HG02840 (cell line): ENCODE results near the gene IL5.
"Not testable (repeated sequence)": the region's sequence is repeated elsewhere in the genome, so short reads cannot be mapped to it uniquely, and the experiment has no call there.

ENCODE experiments used
- ATAC-seq: cut with Tn5 transposase; IDR thresholded peaks from one replicate; pipeline ENCODE4 v1.9.1; 2021; ENCODE audit warnings: mild to moderate bottlenecking, moderate library complexity, moderate number of reproducible peaks; ENCODE audit not compliant: unreplicated experiment, low FRiP score

IL5 gene

DNA sequence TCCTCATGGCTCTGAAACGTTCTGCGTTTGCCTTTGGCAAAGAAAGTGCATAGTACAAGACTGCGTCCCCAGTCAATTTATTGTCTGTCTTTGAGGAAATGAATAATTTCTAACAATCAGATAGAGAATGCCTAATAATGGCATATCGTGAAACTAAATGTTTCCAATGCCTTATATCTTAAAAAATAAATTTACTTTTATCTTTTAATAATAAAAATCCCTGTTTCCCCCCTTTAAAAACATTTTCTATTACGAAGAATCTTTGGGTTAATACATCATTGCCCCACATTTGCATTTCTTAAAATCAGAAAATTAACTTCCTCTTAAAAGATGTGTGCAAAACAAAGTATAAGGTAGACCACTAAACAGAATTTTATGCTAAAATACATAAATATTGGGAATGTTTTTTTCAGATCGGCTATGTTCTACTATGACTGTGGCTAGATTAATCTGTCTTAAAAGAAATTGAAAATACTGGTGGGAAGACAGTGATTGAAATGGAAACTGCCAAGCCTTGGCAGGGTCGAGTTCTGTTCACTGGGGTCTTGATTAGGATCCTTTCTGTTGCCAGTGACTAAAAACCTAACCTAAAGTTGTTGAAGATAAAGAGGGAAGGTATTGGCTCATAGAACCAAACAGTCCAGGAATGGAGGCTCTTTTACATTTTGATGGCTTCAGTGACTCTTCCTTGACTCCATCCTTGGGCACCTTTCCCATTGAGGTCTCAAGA is at the start of gene IL5:
Gene IL5, minus strand, starts transcription at position 51 of the 730 bp plus-strand sequence. Its CDS starts 44 bp downstream, at position 7.
- no peak for ATAC-seq

GRCh38 chr5:132592521-132592920 is 49.2 kb upstream of the IL5 start:
- ATAC-seq, result no peak

- ATAC-seq, result no peak
Measured at GRCh38 chr5:132591145-132591544, 47.8 kb upstream of the IL5 start.

- no peak for ATAC-seq
Measured at GRCh38 chr5:132589467-132589866, 46.1 kb upstream of the IL5 start.

DNA sequence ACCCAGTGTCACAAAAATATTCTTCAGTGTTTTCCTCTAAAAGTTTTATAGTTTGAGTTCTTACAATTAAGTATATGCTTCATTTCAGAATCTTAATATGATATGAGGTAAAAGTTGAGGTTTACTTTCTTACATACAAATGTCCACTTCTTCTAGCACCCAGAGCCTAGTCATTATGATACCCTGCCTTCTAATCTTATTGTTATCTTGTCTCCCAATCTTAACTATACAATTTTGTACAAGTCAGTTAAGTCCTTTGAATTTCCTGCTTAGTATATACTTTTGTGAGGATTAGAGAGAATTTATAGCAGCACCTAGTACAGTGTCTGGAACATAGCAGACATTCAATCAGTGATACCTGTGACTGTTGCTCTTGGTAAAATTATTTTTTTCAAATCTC is 42.7 kb upstream of the IL5 start:
- no peak for ATAC-seq

- ATAC-seq, result not testable (repeated sequence)
Measured at GRCh38 chr5:132584560-132584959, 41.2 kb upstream of the IL5 start.

- ATAC-seq, result no peak
Measured at GRCh38 chr5:132576123-132576522, 32.8 kb upstream of the IL5 start.

GRCh38 chr5:132566657-132567056 is 23.3 kb upstream of the IL5 start:
- ATAC-seq, result no peak

- not testable (repeated sequence) for ATAC-seq
Measured at GRCh38 chr5:132564555-132564954, 21.2 kb upstream of the IL5 start.

DNA sequence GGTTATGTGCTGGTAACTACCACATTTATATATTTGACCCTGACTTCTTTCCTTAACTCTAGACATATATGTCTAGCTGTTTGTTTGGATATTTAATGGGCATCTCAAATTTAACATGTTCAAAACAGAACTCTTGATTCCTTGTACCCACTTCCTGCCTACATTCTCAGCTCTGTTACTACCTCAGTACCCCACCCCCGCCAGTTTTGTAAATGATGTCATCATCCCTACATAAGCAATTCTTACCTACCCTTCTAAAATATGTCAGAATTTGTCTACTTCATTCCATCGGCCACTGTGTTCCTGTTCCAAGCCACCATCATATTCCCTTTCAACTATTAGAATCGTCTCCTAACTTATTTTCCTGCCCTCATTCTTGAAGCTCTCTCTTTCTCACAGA is 18.3 kb upstream of the IL5 start:
- no peak for ATAC-seq

DNA sequence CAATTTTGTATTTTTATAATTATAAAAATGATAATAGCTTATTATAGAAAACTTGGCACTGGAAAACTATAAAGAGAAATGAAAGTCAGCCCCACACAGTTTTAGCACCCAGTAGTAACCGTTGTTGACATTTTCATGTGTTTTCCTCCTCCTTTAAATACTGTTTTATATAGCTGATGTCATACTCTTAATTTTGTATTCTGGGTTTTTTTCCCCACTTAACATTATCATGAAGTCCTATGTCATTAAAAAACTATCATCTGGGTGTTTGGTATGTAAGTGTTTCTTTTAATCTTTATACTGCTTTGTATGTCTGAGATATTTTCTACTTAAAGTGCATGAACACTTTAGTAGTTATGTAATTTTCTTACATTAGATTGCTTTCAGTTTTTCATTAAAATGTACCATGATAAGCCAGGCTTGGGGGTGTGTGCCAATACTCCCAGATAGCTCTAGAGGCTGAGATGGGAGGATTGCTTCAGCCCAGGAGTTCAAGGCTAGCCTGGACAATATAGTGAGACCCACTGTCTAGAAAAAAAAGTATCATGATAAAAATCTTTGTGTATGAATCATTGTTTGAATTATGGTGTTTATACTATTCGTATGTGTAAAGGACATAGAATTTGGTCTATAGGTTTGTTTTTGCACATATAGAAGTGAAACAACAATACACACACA is 16.2 kb upstream of the IL5 start:
- no peak for ATAC-seq

DNA sequence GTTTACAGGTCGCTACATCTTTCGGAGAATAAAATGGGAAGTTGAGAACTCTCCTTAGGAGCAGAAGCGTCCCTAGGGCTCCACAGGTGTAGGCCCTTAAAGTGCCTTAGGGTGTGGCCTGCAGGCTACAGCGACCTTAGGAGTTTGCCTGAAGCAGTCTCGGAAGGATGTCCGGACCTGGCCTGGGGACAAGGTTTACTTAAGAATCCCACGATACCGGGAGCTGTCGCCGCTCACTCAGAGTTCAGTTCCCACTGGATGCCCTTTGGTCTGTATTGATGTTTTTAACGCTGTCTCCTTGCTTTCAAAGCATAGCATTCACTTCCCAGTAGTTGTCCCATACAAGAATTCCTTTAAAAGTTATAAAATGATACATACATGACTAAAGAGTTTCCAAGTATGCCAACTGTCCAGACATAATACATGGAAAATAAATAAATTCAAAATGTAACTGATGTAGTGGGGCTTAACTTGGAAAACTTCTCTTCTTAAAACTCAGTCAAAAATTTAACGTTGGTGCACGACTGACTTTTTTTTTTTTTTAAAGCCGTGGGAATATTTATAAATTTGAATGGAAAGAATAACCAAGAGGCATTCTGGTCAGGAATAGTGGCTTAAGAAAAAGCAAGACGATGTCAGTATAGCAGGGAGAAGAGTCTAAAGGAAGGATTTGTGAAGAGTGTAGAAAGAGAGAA is 14.3 kb upstream of the IL5 start:
- ATAC-seq, result peak; percentile 29

- ATAC-seq, result peak; percentile 95
Measured at GRCh38 chr5:132556763-132557477, 13.6 kb upstream of the IL5 start, which contains the start of gene RAD50. Gene RAD50, plus strand, starts transcription at chr5:132556977. Its CDS starts 348 bp downstream, at chr5:132557325.

- ATAC-seq, result no peak
Measured at GRCh38 chr5:132556153-132556762, 12.9 kb upstream of the IL5 start.

DNA sequence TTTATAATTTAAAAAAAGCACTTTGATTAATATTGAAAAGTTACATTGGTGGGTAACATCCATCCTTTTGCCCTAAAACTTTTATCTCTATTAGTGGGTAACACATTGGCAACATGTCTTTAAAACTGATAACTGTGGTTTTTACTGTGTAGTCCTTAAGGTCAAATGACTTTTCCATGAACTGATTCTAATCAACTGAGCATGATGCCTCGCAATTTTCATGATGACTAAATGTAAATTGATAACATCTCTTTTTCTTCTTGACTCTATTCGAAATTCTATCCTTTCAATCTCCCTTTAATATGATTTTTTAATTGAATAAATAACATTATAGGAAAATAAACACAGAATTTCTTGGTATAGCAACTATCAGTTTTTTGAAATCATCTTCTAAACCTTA is 6.3 kb upstream of the IL5 start:
- no peak for ATAC-seq

DNA sequence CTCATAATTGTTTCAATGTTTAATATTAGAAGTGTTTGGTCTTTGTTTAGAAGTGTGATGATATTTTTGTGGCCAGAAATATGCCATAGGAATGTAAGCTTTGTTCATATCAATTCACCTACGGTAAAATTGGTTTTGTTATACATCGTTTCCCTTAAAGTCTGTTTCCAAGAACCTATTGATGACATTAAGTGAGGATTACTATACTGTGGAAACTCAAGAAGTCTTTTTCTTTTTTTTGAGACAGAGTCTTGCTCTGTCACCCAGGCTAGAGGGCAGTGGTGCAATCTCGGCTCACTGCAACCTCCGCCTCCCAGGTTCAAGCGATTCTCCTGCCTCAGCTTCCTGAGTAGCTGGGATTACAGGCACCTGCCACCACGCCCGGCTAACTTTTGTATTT is 5.5 kb upstream of the IL5 start:
- not testable (repeated sequence) for ATAC-seq

GRCh38 chr5:132547269-132547668 is 3.9 kb upstream of the IL5 start:
- no peak for ATAC-seq

DNA sequence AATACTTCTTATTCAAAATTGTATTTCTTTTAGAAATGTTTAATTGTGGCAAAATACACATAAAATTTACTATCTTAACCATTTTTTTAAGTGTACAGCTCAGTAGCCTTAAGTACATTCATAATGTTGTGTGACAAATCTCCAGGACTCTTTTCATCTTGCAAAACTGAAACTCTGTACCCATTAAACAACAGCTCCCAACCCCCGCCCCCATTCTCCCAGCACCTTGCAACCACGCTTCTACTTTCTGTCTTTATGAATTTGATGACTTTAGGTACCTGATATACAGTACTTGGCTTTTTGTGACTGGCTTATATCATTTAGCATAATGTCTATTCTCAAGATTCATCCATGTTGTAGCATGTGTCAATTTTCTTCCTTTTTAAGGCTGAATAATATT is 2.8 kb upstream of the IL5 start:
- ATAC-seq, result no peak

GRCh38 chr5:132540764-132541163 is 2.6 kb downstream of the IL5 start:
- ATAC-seq, result no peak

GRCh38 chr5:132540149-132540548 is 3.2 kb downstream of the IL5 start:
- ATAC-seq, result no peak
